NCI-H2196 (cell line): ENCODE data around the gene L3HYPDH.

Source experiments
- DNase-seq: peaks from one replicate; lab custom pipeline; 2025; ENCODE audit not compliant: unreplicated experiment; lab: John Stamatoyannopoulos, UW

L3HYPDH gene

GRCh38 chr14:59483819-59484638 lies at the start of gene L3HYPDH, which contains the start of gene JKAMP:
TSS of gene L3HYPDH (minus strand) at chr14:59484408. CDS start at chr14:59484316, 92 bp downstream.
TSS of gene JKAMP (plus strand) at chr14:59484517. CDS start at chr14:59484590, 73 bp downstream.
- DNase-seq: peak; percentile 96

GRCh38 chr14:59532419-59532818 lies 48.2 kb upstream of the L3HYPDH start:
- DNase-seq: no peak

- no peak for DNase-seq
Observed at GRCh38 chr14:59530349-59530748, 46.1 kb upstream of the L3HYPDH start.

GRCh38 chr14:59529189-59529588 lies 45.0 kb upstream of the L3HYPDH start:
- no peak for DNase-seq

GRCh38 chr14:59520224-59520623 lies 36.0 kb upstream of the L3HYPDH start:
- DNase-seq: no peak

DNA sequence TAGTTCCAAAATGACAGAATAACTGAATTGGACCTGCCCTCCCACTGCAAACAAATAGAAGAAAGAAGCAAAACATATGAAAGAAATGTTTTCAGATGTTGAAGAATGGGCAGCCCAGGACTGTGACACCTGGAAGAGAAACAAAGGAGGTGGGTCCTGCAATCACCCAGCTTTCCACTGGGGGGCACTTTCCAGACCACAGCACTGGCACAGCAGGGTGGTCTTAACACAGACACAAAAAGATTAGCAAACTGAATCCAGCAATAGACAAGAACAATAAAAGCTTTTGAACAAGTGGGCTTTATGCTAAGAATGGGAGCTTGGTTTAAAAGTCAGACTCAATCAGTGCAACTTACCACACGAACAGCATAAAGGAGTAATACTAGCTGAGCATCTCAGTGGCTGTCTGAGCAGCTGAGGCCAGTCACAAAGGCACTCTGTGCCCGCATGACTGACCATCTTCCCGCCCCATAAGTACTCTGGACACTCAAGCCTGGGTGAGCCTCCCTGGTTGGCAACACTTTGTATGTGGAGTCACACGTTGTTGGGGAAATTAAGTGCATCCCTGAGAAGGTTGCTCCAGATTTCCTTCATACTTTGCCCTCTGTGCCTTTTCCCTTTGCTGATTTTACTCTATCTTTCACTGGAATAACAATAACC lies 27.8 kb upstream of the L3HYPDH start:
- DNase-seq: no peak

- no peak for DNase-seq
Observed at GRCh38 chr14:59510966-59511365, 26.8 kb upstream of the L3HYPDH start.

- DNase-seq: no peak
Observed at GRCh38 chr14:59510001-59510400, 25.8 kb upstream of the L3HYPDH start.

DNA sequence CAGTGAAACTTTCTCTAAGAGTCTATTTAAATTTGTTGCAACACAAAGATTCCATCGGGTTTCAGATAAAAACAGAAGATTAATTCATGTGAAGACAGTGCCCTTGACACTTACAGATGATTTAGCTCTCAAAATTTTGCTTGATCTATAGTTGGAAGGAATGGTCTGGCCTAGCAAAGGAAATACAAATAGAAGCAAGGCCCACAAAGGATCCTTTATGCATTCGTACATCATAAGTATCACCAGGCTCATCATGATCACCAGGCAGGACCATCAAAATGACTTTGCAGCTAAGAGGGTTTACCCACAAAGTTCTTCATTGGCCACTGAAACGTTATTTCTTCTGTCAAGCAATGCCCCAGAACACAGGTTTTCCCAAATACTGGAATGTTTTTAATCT lies 24.9 kb upstream of the L3HYPDH start:
- DNase-seq: no peak

DNA sequence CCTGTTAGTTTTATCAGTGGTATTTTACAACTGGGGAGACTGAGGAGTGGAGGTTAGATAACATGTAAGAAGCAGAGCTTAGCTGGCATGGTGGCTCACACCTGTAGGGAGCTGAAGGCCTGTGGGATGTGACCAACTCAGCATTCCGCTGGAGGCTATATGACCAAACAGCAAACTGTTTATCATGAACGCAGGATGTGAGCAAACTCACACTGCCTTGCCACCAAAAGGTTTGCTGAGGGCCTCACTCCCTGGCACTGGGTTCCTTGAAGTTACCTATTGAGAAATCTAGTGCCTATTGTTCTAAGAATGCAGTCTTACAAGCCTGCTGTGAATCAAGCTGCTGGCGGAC lies 23.5 kb upstream of the L3HYPDH start:
- DNase-seq: no peak

DNA sequence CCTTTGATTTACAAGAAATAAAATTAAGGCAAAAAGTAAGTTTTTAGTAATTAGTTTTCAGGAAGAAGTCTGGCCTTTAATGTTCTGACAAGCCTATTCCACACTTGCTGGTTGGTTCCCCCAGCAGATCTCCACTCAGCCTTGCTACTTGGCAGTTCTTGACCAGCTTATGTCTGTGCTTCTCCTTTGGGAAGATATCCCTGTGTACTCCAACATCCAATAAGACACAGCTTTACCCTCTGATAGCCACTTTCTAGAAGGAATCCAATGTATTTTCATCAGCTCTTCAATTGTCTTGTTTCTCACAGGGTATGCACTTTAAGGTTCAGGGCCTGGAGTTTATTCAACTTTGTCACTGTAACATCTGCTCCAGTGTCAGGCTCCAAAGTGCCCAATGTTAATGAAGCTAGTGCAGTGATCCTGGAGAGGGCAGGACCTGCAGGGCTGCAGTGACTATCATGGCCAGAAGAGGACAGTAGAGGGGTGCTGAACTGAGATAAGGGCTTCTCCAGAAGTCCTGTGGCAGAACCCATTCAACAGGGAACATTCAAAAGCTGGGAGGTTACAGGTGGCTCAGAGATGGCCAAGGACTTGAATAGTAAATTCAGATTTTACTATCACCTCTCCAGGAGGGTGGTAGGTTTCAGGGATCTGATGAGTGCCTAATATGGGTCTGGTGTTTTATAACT lies 23.0 kb upstream of the L3HYPDH start:
- peak; percentile 69 for DNase-seq

DNA sequence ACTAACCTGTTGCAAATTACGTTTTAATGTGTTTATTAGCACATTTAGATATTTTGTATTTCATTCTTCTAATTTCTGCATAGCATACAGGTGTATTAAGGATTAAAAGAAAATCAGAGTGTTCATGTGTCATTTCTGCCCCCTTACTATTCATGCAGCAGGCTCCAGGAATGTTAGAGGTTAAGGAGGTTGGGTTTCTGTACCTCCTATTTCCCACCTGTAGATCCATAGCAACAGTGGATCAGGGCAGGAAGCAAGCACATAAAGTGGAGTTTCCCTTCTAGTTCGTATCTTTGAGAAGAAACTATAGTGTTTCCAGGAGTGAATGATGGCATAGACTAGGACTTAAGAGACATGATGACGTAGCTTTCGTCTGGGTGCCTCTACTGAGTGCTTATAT lies 19.0 kb upstream of the L3HYPDH start:
- DNase-seq: no peak

GRCh38 chr14:59500732-59501131 lies 16.5 kb upstream of the L3HYPDH start:
- no peak for DNase-seq

GRCh38 chr14:59492384-59492783 lies 8.2 kb upstream of the L3HYPDH start:
- no peak for DNase-seq

- no peak for DNase-seq
Observed at GRCh38 chr14:59490756-59491155, 6.5 kb upstream of the L3HYPDH start.

GRCh38 chr14:59484639-59485175 lies 499 bp upstream of the L3HYPDH start:
- peak; percentile 51 for DNase-seq

GRCh38 chr14:59483363-59483762 lies 845 bp downstream of the L3HYPDH start:
- no peak for DNase-seq

DNA sequence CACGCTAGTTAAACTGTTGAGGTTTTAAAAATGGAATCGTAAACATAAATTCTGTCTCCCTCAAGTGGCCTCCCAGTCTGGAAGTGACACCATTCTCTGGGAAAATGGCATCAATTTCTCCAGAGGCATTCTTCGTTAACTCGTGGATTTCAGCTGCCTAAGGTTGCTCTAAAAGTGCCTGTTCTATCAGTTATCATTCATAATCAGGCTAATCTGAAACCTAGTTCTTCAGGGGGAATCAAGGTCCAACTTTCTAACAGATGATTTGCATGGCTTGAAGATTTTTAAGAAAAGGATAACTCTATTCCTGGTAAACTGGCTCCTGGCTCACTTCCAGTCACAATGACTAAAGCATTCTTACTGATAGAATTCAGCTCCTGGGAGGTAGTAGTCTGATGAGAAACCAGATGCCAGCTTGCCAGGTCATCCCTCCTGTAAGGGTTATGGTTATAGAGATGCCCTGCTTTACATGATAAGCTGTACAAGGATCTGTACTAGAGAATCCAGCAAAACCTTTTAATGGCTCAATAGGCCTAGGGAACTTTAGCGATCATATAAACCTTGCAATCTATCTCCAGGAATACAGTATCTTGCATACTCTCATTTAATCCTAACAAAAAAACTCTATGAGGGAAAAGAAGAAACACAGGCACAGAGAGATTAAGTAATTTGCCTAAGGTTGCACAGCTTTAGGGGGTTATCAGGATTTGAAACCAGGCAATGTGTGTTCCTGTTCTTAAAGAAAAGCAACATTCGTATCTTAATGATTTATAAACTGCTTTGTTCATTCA lies 1.5 kb downstream of the L3HYPDH start:
- peak; percentile 52 for DNase-seq

DNA sequence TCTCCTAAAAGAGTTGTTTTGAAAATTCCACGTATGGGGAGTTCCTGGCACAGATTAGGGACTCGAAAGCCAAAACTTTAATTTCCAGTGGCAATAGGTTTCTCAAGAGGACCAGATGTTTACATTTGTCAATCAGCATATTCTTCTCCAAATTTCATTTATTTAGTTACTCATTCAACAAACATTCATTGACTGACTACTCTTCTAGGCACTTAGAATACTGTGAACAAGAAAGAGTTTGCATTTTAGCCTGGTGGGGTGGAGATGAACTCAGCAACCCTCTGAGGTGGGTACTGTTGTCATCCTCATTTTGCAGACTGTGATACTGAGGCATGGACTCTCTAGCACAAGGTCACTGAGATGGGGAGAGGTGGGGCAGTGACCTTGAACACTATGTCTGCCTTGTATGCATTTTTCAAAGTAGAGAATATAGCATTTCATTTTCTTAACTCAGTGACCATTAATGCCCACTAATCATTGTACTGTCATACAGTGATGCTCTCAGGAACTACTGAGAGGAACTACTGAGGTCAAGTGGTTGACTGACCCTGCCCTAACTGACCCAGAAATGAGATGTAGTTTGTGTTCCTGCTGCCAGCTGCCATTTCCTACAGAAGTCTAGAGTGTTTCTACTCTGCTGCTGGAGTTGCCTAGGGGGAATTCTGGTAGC lies 2.2 kb downstream of the L3HYPDH start:
- DNase-seq: no peak

DNA sequence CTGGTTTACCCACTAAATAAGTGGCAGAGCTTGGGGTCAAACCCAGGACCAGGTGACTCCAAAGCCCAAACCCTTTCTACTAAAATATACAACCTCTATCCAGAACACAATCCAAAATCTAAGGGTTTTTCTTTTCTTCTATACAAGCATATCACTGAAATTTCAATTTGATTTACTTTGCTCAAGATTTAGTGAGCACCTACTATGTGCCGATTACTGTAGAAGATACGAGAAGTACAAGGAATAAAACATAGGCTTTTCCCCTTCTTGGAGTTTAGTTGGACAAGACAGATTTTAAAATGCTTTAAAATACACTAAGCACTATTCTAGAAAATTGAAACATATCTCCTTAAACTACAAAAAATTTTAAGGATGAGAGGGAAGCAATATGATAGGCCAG lies 2.8 kb downstream of the L3HYPDH start:
- DNase-seq: no peak
